ENCODE results near the gene SARS2.
"Not testable (repeated sequence)": the region's sequence is repeated elsewhere in the genome, so short reads cannot be mapped to it uniquely, and the experiment has no call there.

Gene SARS2

DNA sequence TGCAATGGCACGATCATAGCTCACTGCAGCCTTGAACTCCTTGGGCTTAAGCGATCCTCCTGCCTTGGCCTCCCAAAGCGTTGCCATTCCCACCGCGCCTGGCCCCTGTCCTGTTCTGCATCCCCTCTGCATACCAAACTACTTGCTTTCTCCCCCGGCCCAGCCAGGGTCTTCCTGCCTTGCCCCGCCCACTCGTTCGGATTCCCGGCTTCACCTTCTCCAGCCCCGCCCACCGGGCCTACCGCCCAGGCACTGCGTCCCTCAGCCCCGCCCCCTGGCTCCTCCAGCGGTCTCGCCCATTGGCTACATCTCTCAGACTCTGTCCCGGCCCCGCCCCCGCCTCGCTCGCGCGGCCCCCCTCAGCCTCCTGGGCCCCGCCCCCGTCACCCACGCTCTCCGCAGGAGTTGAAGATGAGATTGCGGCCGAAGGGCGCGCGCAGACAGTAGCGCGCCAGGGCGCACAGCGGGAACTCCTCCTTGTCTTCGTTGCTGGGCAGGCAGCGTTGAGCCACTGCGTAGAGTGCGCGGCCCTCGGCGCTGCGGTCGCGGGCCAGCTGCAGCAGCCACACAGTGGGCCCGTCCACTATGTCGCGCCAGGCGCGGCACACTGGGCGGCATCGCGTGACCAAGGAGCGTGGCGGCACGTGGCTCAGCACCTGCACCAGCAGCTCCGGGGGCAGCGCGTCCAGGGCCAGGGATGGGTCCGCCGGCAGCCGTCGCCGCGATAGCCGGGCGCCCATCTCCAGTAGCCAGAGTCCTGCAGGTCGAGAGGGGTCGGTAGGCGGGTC, 19.2 kb upstream of the SARS2 start:
- DNase-seq (ENCODE audit: insufficient read length, low spot score) (peak; percentile 73), FAIRE-seq (peak; percentile 68)

DNA sequence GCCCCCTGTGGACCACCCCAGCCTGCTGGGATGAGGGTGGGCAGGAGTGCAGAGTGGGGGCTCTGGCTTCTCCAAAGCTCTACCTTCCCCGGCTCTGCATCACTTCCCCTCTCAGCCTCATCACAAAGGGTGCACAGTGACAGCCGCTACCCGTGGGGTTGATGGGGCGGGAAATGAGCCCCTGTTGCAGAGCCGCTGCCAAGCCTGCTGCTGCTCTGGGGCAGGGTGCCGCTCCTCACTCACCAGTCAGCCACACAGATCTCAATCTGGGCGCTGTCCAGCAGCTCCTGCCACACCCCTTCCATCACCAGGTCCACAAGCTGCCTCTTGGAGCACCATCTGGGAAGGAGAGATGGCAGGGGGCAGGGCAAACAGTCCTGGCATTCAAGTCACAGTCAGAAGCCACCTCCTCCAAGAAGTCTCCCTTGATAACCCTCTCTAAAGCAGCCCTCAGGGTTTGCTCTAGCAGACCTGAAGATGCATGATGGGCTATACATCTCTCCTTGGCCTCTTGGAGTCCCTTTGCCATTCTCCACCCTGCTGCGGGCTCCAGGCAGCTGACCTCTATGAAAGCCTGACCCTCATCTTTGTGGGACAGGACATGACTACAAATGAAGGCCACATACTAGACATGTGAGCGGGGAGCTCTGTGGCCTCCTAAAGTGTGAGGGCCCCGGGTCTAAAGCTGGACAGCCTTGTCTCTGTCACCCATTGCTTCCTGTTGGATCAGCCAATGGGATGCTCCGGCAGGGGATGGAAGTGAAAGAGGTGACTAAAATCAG, 15.9 kb upstream of the SARS2 start:
- no peak for DNase-seq (ENCODE audit: insufficient read length, low spot score)
- TF ChIP-seq TAF1 (IDR thresholded peaks at IDR 0.05; ENCODE audit: low read depth, low read length) (no peak), PAX5 (IDR thresholded peaks at IDR 0.05; ENCODE audit: insufficient read depth, low read length, severe bottlenecking) (no peak), POLR2A (IDR thresholded peaks at IDR 0.05; ENCODE audit: low read depth, low read length) (no peak), POU2F2 (IDR thresholded peaks at IDR 0.05; ENCODE audit: low read depth, low read length) (no peak), SPI1 (IDR thresholded peaks at IDR 0.05; ENCODE audit: low read depth, low read length) (no peak), POLR2AphosphoS5 (IDR thresholded peaks at IDR 0.05; ENCODE audit: low read depth, low read length) (no peak)
- FAIRE-seq = no peak

More for the DNA sequence above, 19.2 kb upstream of the SARS2 start:
- no peak for TF ChIP-seq SPI1 (IDR thresholded peaks at IDR 0.05; ENCODE audit: low read depth, low read length)
- no peak for TF ChIP-seq POLR2AphosphoS5 (IDR thresholded peaks at IDR 0.05; ENCODE audit: low read depth, low read length)
- no peak for TF ChIP-seq POLR2A (IDR thresholded peaks at IDR 0.05; ENCODE audit: low read depth, low read length)
- TF ChIP-seq TAF1 (IDR thresholded peaks at IDR 0.05; ENCODE audit: low read depth, low read length) = no peak
- no peak for TF ChIP-seq PAX5 (IDR thresholded peaks at IDR 0.05; ENCODE audit: insufficient read depth, low read length, severe bottlenecking)
- TF ChIP-seq POU2F2 (IDR thresholded peaks at IDR 0.05; ENCODE audit: low read depth, low read length) = no peak

DNA sequence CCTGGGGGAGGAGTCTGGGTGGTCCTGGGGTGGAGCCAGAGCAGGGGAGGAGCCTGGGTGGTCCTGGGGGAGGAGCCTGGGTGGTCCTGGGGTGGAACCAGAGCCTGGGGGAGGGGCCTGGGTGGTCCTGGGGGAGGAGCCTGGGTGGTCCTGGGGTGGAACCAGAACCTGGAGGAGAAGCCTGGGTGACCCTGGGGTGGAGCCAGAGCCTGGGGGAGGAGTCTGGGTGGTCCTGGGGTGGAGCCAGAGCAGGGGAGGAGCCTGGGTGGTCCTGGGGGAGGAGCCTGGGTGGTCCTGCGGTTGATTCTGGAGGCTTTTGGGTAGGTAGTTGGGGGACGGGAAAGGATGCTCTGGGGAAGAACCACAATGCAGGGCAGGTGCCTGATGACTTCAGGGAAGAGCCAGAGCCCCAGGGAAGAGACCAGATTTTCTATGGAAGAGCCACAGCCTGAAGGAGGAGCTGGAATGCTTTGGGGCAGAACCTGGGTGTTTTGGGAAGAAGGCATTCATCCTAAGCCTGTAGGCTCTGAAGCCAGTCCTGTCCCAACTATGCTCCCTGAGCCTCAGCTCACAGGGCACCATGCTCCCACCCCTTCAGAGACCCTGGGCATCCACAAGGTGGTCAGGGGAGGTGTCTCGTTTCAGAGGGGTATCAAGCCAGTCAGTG, 15.1 kb upstream of the SARS2 start:
- FAIRE-seq (no peak), DNase-seq (ENCODE audit: insufficient read length, low spot score) (no peak)
- TF ChIP-seq POU2F2 (IDR thresholded peaks at IDR 0.05; ENCODE audit: low read depth, low read length) (no peak), SPI1 (IDR thresholded peaks at IDR 0.05; ENCODE audit: low read depth, low read length) (no peak), POLR2AphosphoS5 (IDR thresholded peaks at IDR 0.05; ENCODE audit: low read depth, low read length) (no peak), TAF1 (IDR thresholded peaks at IDR 0.05; ENCODE audit: low read depth, low read length) (no peak), POLR2A (IDR thresholded peaks at IDR 0.05; ENCODE audit: low read depth, low read length) (no peak), PAX5 (IDR thresholded peaks at IDR 0.05; ENCODE audit: insufficient read depth, low read length, severe bottlenecking) (no peak)

DNA sequence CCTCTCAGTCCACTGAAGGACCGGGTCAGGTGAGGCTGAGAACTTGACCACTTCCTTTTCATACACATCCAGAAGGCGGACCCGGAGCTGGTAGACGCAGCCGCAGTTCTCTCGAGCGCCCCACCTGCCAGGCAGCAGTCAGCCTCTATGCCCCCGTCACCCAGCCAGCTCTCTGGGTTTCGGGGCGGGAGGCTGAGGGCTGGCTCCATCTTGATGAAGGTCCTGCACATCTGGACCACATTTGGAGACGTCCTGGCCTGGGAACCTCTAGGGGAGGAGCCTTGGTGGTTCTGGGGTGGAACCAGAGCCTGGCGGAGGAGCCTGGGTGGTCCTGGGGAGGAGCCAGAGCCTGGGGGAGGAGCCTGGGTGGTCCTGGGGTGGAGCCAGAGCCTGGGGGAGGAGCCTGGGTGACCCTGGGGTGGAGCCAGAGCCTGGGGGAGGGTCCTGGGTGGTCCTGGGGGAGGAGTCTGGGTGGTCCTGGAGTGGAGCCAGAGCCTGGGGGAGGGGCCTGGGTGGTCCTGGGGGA, 14.5 kb upstream of the SARS2 start:
- TF ChIP-seq TAF1 (IDR thresholded peaks at IDR 0.05; ENCODE audit: low read depth, low read length) (no peak), PAX5 (IDR thresholded peaks at IDR 0.05; ENCODE audit: insufficient read depth, low read length, severe bottlenecking) (no peak), POLR2AphosphoS5 (IDR thresholded peaks at IDR 0.05; ENCODE audit: low read depth, low read length) (no peak), SPI1 (IDR thresholded peaks at IDR 0.05; ENCODE audit: low read depth, low read length) (no peak), POLR2A (IDR thresholded peaks at IDR 0.05; ENCODE audit: low read depth, low read length) (no peak), POU2F2 (IDR thresholded peaks at IDR 0.05; ENCODE audit: low read depth, low read length) (no peak)
- no peak for FAIRE-seq
- DNase-seq (ENCODE audit: insufficient read length, low spot score) = no peak

DNA sequence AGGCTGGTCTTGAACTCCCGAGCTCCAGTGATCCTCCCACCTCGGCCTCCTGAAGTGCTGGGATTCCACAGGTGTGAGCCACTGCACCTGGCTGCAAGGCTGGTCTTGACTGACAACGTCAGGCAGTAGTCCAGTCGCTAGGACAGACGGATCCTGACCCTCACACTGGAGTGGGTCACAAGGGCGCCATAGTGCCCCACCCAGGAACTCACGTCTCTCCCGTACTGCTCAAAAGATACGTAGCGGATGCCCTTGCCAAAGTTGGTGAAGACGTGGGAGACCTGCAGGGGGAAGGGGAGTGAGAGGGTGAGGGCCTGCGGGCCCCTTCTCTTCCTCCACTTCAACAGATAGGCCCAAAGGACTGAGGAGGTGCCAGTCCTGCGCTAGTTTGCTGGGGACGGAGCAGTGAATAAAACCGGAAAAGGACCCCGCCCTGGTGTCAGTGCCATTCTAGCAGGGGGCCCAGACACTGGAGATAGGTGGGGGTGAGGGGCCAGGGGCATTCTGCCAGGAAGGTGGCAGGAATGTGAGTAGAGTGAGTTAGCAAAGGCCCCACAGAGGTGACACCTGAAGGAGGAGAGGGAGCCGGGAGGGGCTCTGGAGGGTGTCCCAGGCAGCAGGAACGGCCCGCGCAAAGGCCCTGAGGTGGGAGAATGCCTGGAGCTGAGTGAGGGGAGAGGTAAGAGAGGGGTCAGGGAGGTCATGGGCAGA, 12.1 kb upstream of the SARS2 start:
- no peak for DNase-seq (ENCODE audit: insufficient read length, low spot score)
- no peak for TF ChIP-seq TAF1 (IDR thresholded peaks at IDR 0.05; ENCODE audit: low read depth, low read length)
- TF ChIP-seq PAX5 (IDR thresholded peaks at IDR 0.05; ENCODE audit: insufficient read depth, low read length, severe bottlenecking) = no peak
- TF ChIP-seq POU2F2 (IDR thresholded peaks at IDR 0.05; ENCODE audit: low read depth, low read length) = no peak
- TF ChIP-seq SPI1 (IDR thresholded peaks at IDR 0.05; ENCODE audit: low read depth, low read length) = no peak
- no peak for TF ChIP-seq POLR2AphosphoS5 (IDR thresholded peaks at IDR 0.05; ENCODE audit: low read depth, low read length)
- TF ChIP-seq POLR2A (IDR thresholded peaks at IDR 0.05; ENCODE audit: low read depth, low read length) = no peak
- no peak for FAIRE-seq

DNA sequence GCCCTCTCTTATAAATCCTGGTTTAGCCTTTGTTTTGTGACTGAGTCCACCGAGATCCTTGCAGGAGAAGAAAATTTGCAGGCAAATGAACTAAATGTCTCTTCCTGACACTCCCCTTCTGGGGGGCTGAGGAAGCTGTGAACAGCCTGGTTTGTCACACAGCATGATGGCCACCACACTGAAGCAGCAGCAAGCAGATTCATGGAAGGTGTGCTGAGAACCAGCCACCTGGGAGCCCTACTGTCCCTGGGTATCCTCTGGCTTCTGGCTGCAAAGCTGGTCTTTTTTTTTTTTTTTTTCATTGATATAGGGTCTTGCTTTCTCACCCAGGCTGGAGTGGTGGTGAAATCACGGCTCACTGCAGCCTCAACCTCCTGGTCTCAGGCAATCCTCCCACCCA, 11.4 kb upstream of the SARS2 start:
- FAIRE-seq = no peak
- no peak for TF ChIP-seq POLR2AphosphoS5 (IDR thresholded peaks at IDR 0.05; ENCODE audit: low read depth, low read length)
- no peak for TF ChIP-seq SPI1 (IDR thresholded peaks at IDR 0.05; ENCODE audit: low read depth, low read length)
- TF ChIP-seq PAX5 (IDR thresholded peaks at IDR 0.05; ENCODE audit: insufficient read depth, low read length, severe bottlenecking) = no peak
- TF ChIP-seq TAF1 (IDR thresholded peaks at IDR 0.05; ENCODE audit: low read depth, low read length) = no peak
- no peak for TF ChIP-seq POU2F2 (IDR thresholded peaks at IDR 0.05; ENCODE audit: low read depth, low read length)
- no peak for TF ChIP-seq POLR2A (IDR thresholded peaks at IDR 0.05; ENCODE audit: low read depth, low read length)
- DNase-seq (ENCODE audit: insufficient read length, low spot score) = no peak

DNA sequence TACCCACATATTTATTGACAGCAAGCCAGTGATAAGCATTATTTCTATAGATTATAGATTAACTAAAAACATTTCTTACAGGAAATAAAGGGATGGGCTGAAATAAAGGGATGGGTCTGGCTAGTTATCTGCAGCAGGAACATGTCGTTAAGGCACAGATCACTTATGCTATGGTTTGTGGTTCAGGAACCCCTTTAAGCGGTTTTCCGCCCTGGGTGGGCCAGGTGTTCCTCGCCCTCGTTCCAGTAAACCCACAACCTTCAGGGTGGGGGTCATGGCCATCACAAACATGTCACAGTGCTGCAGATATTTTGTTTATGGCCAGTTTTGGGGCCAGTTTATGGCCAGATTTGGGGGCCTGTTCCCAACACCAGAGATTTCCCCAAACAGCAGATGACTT, 10.9 kb upstream of the SARS2 start:
- FAIRE-seq; DNase-seq (ENCODE audit: insufficient read length, low spot score): not testable (repeated sequence)

DNA sequence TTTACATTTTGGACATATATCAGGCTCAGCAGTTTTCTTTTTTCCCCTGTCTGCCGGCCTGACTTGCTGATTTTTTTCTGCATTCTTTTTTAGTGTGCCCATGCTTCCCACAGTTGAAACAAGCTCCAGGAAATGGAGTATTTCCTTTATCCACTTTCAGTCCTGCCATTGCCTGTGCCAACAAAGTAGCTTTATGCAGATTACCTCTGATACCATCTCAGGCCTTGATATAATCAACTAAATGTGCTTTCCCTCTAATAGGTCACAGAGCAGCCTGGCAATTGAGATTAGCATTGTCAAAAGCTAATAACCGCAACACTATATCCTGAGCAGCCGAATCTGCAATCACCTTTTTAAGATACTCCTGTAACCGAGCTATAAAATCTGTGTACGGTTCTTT, 9.4 kb upstream of the SARS2 start:
- DNase-seq (ENCODE audit: insufficient read length, low spot score) = no peak
- FAIRE-seq = no peak
- TF ChIP-seq TAF1 (IDR thresholded peaks at IDR 0.05; ENCODE audit: low read depth, low read length) = no peak
- TF ChIP-seq SPI1 (IDR thresholded peaks at IDR 0.05; ENCODE audit: low read depth, low read length) = no peak
- no peak for TF ChIP-seq POLR2A (IDR thresholded peaks at IDR 0.05; ENCODE audit: low read depth, low read length)
- TF ChIP-seq POLR2AphosphoS5 (IDR thresholded peaks at IDR 0.05; ENCODE audit: low read depth, low read length) = no peak
- no peak for TF ChIP-seq PAX5 (IDR thresholded peaks at IDR 0.05; ENCODE audit: insufficient read depth, low read length, severe bottlenecking)
- TF ChIP-seq POU2F2 (IDR thresholded peaks at IDR 0.05; ENCODE audit: low read depth, low read length) = no peak
